Trophoblast cell (in vitro differentiated cells and primary cell): ENCODE data around the gene PBX3.

Source experiments
- DNase-seq, 2 donors: peaks; one replicate each; pipeline ENCODE4 v3.0.0-alpha.2; 2016
- H2AFZ ChIP-seq: 2 replicates; pipeline ENCODE4 v1.6.1; 2013; ENCODE audit warnings: low read length, moderate library complexity, mild to moderate bottlenecking; ENCODE audit not compliant: insufficient read depth, poor library complexity
- H2AK5ac ChIP-seq: 2 replicates; pipeline ENCODE4 v1.6.1; 2013; ENCODE audit warnings: mild to moderate bottlenecking, low read length
- H2BK120ac ChIP-seq: 2 replicates; pipeline ENCODE4 v1.6.1; 2013; ENCODE audit warnings: low read length, mild to moderate bottlenecking, moderate library complexity; ENCODE audit not compliant: insufficient read depth, poor library complexity
- H2BK12ac ChIP-seq: 2 replicates; pipeline ENCODE4 v1.6.1; 2013; ENCODE audit warnings: mild to moderate bottlenecking, low read length, moderate library complexity
- H2BK5ac ChIP-seq: 2 replicates; pipeline ENCODE4 v1.6.1; 2013; ENCODE audit warnings: low read length, low read depth, moderate library complexity, mild to moderate bottlenecking; ENCODE audit not compliant: poor library complexity
- H3K14ac ChIP-seq: 2 replicates; pipeline ENCODE4 v1.6.1; 2013; ENCODE audit warnings: mild to moderate bottlenecking, low read length
- H3K18ac ChIP-seq: 2 replicates; pipeline ENCODE4 v1.6.1; 2013; ENCODE audit warnings: mild to moderate bottlenecking, low read length
- H3K23ac ChIP-seq: 2 replicates; pipeline ENCODE4 v1.6.1; 2013; ENCODE audit warnings: low read length
- H3K27ac ChIP-seq: 2 replicates; pipeline ENCODE4 v1.5.1; 2013; ENCODE audit warnings: low read depth, mild to moderate bottlenecking, inconsistent platforms, low read length, moderate library complexity
- H3K27me3 ChIP-seq: 2 replicates; pipeline ENCODE4 v1.6.1; 2013; ENCODE audit warnings: inconsistent platforms, mild to moderate bottlenecking, low read length, moderate library complexity; ENCODE audit not compliant: insufficient read depth
- H3K36me3 ChIP-seq, 2 experiments: 1 replicate in 1 of 2; 2 replicates in 1 of 2; pipeline ENCODE4 v1.6.1; 2013; ENCODE audit warnings: low read length in 2 of 2, mild to moderate bottlenecking in 2 of 2, moderate library complexity in 1 of 2; ENCODE audit not compliant: insufficient read depth in 2 of 2, control insufficient read depth in 1 of 2
- H3K4ac ChIP-seq: 2 replicates; pipeline ENCODE4 v1.6.1; 2013; ENCODE audit warnings: low read depth, mild to moderate bottlenecking, low read length, moderate library complexity
- H3K4me1 ChIP-seq, 2 experiments: 1 replicate in 1 of 2; 2 replicates in 1 of 2; pipeline ENCODE4 v1.6.1; 2013; ENCODE audit warnings: low read length in 2 of 2, mild to moderate bottlenecking in 2 of 2, moderate library complexity in 1 of 2; ENCODE audit not compliant: insufficient read depth in 2 of 2, control insufficient read depth in 1 of 2
- H3K4me2 ChIP-seq: 2 replicates; pipeline ENCODE4 v1.6.1; 2013; ENCODE audit warnings: inconsistent platforms, mild to moderate bottlenecking, low read length, moderate library complexity
- H3K4me3 ChIP-seq: 2 replicates; pipeline ENCODE4 v1.5.1; 2013; ENCODE audit warnings: mild to moderate bottlenecking, low read depth, low read length, inconsistent platforms
- H3K79me1 ChIP-seq: one replicate; pipeline ENCODE4 v1.6.1; 2013; ENCODE audit warnings: low read length
- H3K79me2 ChIP-seq: 2 replicates; pipeline ENCODE4 v1.6.1; 2013; ENCODE audit warnings: low read length, mild to moderate bottlenecking; ENCODE audit not compliant: control insufficient read depth, insufficient read depth, poor library complexity
- H3K9ac ChIP-seq: 2 replicates; pipeline ENCODE4 v1.6.1; 2013; ENCODE audit warnings: mild to moderate bottlenecking, low read length
- H3K9me3 ChIP-seq: 2 replicates; pipeline ENCODE4 v1.6.1; 2013; ENCODE audit warnings: low read depth, mild to moderate bottlenecking, control low read depth, inconsistent platforms, low read length; ENCODE audit not compliant: insufficient read depth
- H4K12ac ChIP-seq: 2 replicates; pipeline ENCODE4 v1.6.1; 2013; ENCODE audit warnings: low read depth, mild to moderate bottlenecking, low read length, moderate library complexity
- H4K8ac ChIP-seq: 2 replicates; pipeline ENCODE4 v1.6.1; 2013; ENCODE audit warnings: low read depth, mild to moderate bottlenecking, low read length, moderate library complexity
- H4K91ac ChIP-seq: one replicate; pipeline ENCODE4 v1.6.1; 2013; ENCODE audit warnings: low read depth, mild to moderate bottlenecking, low read length, moderate library complexity
- WGBS: extraction: QIAGEN DNeasy Blood & Tissue Kit; methylation state at CpG from one replicate; pipeline ENCODE4 v1.1.7; 2013; ENCODE audit warnings: missing lambda C conversion rate; ENCODE audit not compliant: insufficient read length, insufficient coverage; ENCODE audit errors: extremely low coverage; 5-methylcytosine and 5-hydroxymethylcytosine counted together

PBX3 gene

GRCh38 chr9:125805057-125805456 lies 57.9 kb downstream of the PBX3 start:
- no CpG with 5 or more reads among the region's 2 CpGs for WGBS
- H3K4me1 ChIP-seq, result no peaks in the 10 kb centered on the region
- H4K8ac ChIP-seq, result no peak overlapping the region

GRCh38 chr9:125805586-125805985 lies 58.4 kb downstream of the PBX3 start:
- Histone ChIP-seq H3K27ac (no peak overlapping the region), H3K23ac (no peak overlapping the region), H3K14ac (no peak overlapping the region), H3K9me3 (no peaks in the 10 kb centered on the region), H2AFZ (no peak overlapping the region), H3K4me2 (no peak overlapping the region), H2BK120ac (no peak overlapping the region), H3K9ac (no peak overlapping the region), H2BK12ac (no peak overlapping the region), H2BK5ac (no peak overlapping the region), H4K91ac (no peak overlapping the region), H3K79me2 (no peaks in the 10 kb centered on the region), H3K4ac (no peak overlapping the region), H3K79me1 (no peaks in the 10 kb centered on the region), H3K18ac (no peak overlapping the region), H3K36me3 (peaks cover 2% of the 10 kb centered on the region in 2 experiments), H3K4me3 (no peak overlapping the region), H3K4me1 (no peaks in the 10 kb centered on the region), H3K27me3 (no peaks in the 10 kb centered on the region), H2AK5ac (no peak overlapping the region), H4K12ac (no peak overlapping the region), H4K8ac (no peak overlapping the region)
- no peak for DNase-seq

More at GRCh38 chr9:125805057-125805456, 57.9 kb downstream of the PBX3 start:
- Histone ChIP-seq H2BK12ac (no peak overlapping the region), H3K14ac (no peak overlapping the region), H3K4ac (no peak overlapping the region), H3K27me3 (no peaks in the 10 kb centered on the region), H3K79me1 (no peaks in the 10 kb centered on the region), H2AFZ (no peak overlapping the region), H3K23ac (no peak overlapping the region), H3K9me3 (no peaks in the 10 kb centered on the region), H3K79me2 (no peaks in the 10 kb centered on the region), H4K12ac (no peak overlapping the region), H3K18ac (no peak overlapping the region), H4K91ac (no peak overlapping the region), H3K9ac (no peak overlapping the region), H2BK5ac (no peak overlapping the region), H3K36me3 (peaks cover 2% of the 10 kb centered on the region in 2 experiments), H3K27ac (no peak overlapping the region), H2BK120ac (no peak overlapping the region), H3K4me2 (no peak overlapping the region), H2AK5ac (no peak overlapping the region), H3K4me3 (no peak overlapping the region)
- DNase-seq, result no peak

GRCh38 chr9:125807079-125807478 lies 59.9 kb downstream of the PBX3 start:
- Histone ChIP-seq H3K27ac (no peak overlapping the region), H3K4me2 (no peak overlapping the region), H2BK120ac (no peak overlapping the region), H4K12ac (no peak overlapping the region), H3K79me1 (no peaks in the 10 kb centered on the region), H4K91ac (no peak overlapping the region), H3K4ac (no peak overlapping the region), H4K8ac (no peak overlapping the region), H3K4me1 (no peaks in the 10 kb centered on the region), H3K18ac (no peak overlapping the region), H3K27me3 (no peaks in the 10 kb centered on the region), H3K36me3 (peaks cover 0 to 2% of the 10 kb centered on the region in 2 experiments), H2BK5ac (no peak overlapping the region), H2BK12ac (no peak overlapping the region), H2AK5ac (no peak overlapping the region), H3K4me3 (no peak overlapping the region), H2AFZ (no peak overlapping the region), H3K79me2 (no peaks in the 10 kb centered on the region), H3K23ac (no peak overlapping the region), H3K14ac (no peak overlapping the region), H3K9me3 (no peaks in the 10 kb centered on the region), H3K9ac (no peak overlapping the region)
- DNase-seq, result peak; percentile 24 to 37
- WGBS, result no CpG with 5 or more reads among the region's 3 CpGs

GRCh38 chr9:125810161-125810560 lies 63.0 kb downstream of the PBX3 start:
- H3K9me3 ChIP-seq, result no peaks in the 10 kb centered on the region
- H2AK5ac ChIP-seq, result no peak overlapping the region
- H4K12ac ChIP-seq, result no peak overlapping the region
- H3K27ac ChIP-seq, result no peak overlapping the region
- no peak overlapping the region for H3K23ac ChIP-seq
- no peak overlapping the region for H3K4me3 ChIP-seq
- no peak overlapping the region for H3K4me2 ChIP-seq
- H2BK5ac ChIP-seq, result no peak overlapping the region
- H3K18ac ChIP-seq, result no peak overlapping the region
- no peaks in the 10 kb centered on the region for H3K79me1 ChIP-seq
- no peak for DNase-seq
- H2BK12ac ChIP-seq, result no peak overlapping the region
- H3K9ac ChIP-seq, result no peak overlapping the region
- H3K4ac ChIP-seq, result no peak overlapping the region
- no peaks in the 10 kb centered on the region for H3K27me3 ChIP-seq
- no peak overlapping the region for H2BK120ac ChIP-seq
- no peak overlapping the region for H2AFZ ChIP-seq
- H3K79me2 ChIP-seq, result no peaks in the 10 kb centered on the region
- no peaks in the 10 kb centered on the region for H3K4me1 ChIP-seq
- no peak overlapping the region for H3K14ac ChIP-seq
- no peaks in the 10 kb centered on the region for H3K36me3 ChIP-seq
- H4K8ac ChIP-seq, result no peak overlapping the region
- H4K91ac ChIP-seq, result no peak overlapping the region
